K562 (cell line): ENCODE measurements around the gene SPOCD1. TPM values are rescaled to one million over a fixed set of nuclear protein-coding genes. Genes with fewer than 3 reads are reported as not detected.

Experiments
- BMI1 ChIP-seq: fragments of 150-350 bp; IDR thresholded peaks from 2 replicates; pipeline ENCODE4 v1.6.1; 2014; ENCODE audit warnings: low read length
- CBX2 ChIP-seq: fragments of 200-600 bp; sonication (generic); IDR thresholded peaks from one replicate; pipeline ENCODE4 v1.6.1; 2012; ENCODE audit warnings: mild to moderate bottlenecking, low read length, inconsistent platforms; ENCODE audit not compliant: insufficient read depth, poor library complexity, severe bottlenecking
- FOXK2 ChIP-seq, 2 experiments: fragments of 450-650 bp; IDR thresholded peaks in 1 of 2; conservative IDR thresholded peaks in 1 of 2; 2 replicates each; pipeline ENCODE4 v1.6.1; 2016; ENCODE audit warnings: low read depth in 2 of 2, mild to moderate bottlenecking in 1 of 2
- SIX5 ChIP-seq, 2 experiments: IDR thresholded peaks; 2 replicates each; pipeline ENCODE4 v1.6.1; 2011; ENCODE audit warnings: low read length in 2 of 2, borderline replicate concordance in 1 of 2, low read depth in 1 of 2, mild to moderate bottlenecking in 1 of 2, moderate library complexity in 1 of 2; ENCODE audit not compliant: insufficient read depth in 1 of 2
- ZKSCAN1 ChIP-seq: fragments of 150-350 bp; IDR thresholded peaks from 2 replicates; pipeline ENCODE4 v1.6.1; 2016; ENCODE audit warnings: low read depth, low read length
- ZNF311 ChIP-seq: fragments of 250-450 bp; sonication (Bioruptor Pico); IDR thresholded peaks from 2 replicates; pipeline ENCODE4 v1.4.0; 2020; ENCODE audit warnings: mild to moderate bottlenecking, moderate library complexity
- ZNF324 ChIP-seq: fragments of 250-450 bp; sonication (Bioruptor Pico); IDR thresholded peaks from 2 replicates; pipeline ENCODE4 v1.4.0; 2020; ENCODE audit warnings: mild to moderate bottlenecking
- ZNF444 ChIP-seq: fragments of 250-450 bp; sonication (Bioruptor Pico); IDR thresholded peaks from 2 replicates; pipeline ENCODE4 v1.4.0; 2020; ENCODE audit warnings: mild to moderate bottlenecking, moderate library complexity
- polyA plus RNA-seq, 8 experiments: library from polyadenylated mRNA; depleted of rRNA in 4 of 8; stranded (reverse) in 5 of 8; unstranded in 3 of 8; fragments of >200 nt; fragmentation: Nextera tagmentation in 2 of 8; fragmentation: Illumina TruSeq in 1 of 8; extraction: Ambion mirVana in 2 of 8; extraction: Trizol in 1 of 8; gene quantifications; 2 replicates each; pipeline versions ENCODE4 v1.2.1 to v1.2.3, GENCODE V29; 2011 to 2014; ENCODE audit warnings: inconsistent platforms in 1 of 8, missing spikeins in 1 of 8
- total RNA-seq, 7 experiments: library from RNA; depleted of rRNA in 6 of 7; stranded (reverse); fragments of >200 nt in 6 of 7; fragmentation: Illumina TruSeq in 2 of 7; extraction: Trizol in 2 of 7; gene quantifications; 2 replicates each; pipeline versions ENCODE4 v1.2.1 to v1.2.3, GENCODE V29; 2011 to 2021; ENCODE audit warnings: low replicate concordance in 1 of 7
- TF ChIP-seq, protein P1 (sequence below): fragments of 450-650 bp; conservative IDR thresholded peaks from 2 replicates; pipeline ENCODE4 v1.6.1; 2016; ENCODE audit warnings: missing genetic modification characterization, low read depth, mild to moderate bottlenecking, missing compliant biosample characterization, moderate library complexity
- TF ChIP-seq, protein P2 (sequence below): fragments of 450-650 bp; IDR thresholded peaks from 2 replicates; pipeline ENCODE4 v1.6.1; 2017; ENCODE audit warnings: antibody characterized with exemption, mild to moderate bottlenecking
- TF ChIP-seq, protein P3 (sequence below): sonication (generic); formaldehyde crosslinking; IDR thresholded peaks from 2 replicates; pipeline ENCODE4 v1.8.0; 2022; ENCODE audit warnings: missing genetic modification reagents, mild to moderate bottlenecking, borderline replicate concordance
- TF ChIP-seq, protein P4 (sequence below), 2 experiments: fragments of 200-800 bp in 1 of 2; sonication (Bioruptor generic) in 1 of 2; sonication (generic) in 1 of 2; formaldehyde crosslinking in 1 of 2; IDR thresholded peaks in 1 of 2; conservative IDR thresholded peaks in 1 of 2; 2 replicates each; pipeline versions ENCODE4 v1.5.0 to v1.6.1; 2016 to 2020; ENCODE audit warnings: missing compliant biosample characterization in 1 of 2, missing genetic modification characterization in 1 of 2, missing genetic modification reagents in 1 of 2

Gene SPOCD1
- total and polyA plus RNA-seq, 9 of the 15 experiments (the other 6 are each of a cell fraction or from before 2014, with no cell fraction given) = 0.03 to 0.71 (median 0.26) TPM; not detected in 1

DNA sequence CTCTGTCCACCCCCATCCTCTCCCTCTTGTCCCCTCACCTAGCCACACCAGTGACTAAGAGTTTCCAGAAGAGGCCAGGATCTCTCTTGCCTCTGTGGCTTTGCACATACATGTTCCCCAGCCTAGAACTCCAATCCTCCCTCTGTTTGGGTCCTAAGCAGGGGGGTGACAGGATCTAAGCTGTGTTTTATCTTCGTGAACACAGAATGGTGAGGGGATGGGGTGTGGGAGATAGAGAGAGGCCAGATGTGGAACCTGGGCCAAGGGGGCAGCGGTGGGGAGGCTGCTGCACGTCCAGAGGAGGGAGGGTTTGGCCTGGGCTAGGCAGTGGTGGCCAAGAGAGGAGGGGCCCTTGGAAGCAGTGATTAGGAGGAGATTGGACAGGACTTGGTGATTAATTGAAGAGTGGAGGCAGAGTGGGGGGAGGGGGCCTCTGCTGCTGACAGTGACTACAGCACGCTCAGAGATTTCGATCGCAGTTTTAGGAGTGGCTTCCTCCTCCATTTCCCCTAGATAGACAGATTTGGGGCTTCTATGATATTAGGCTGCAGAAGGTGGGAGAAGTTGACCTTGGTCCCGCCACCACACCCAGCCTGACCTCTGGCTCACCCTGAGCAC, 34.6 kb downstream of the SPOCD1 start (continued):
- no peak for TF ChIP-seq ZNF444 (CRISPR knock-in tag)
- no peak for TF ChIP-seq ZNF311 (CRISPR knock-in tag)
- peak in 1 of 2 experiments; percentile 40; a peak in 1 of 4 replicates for TF ChIP-seq FOXK2 (conservative IDR thresholded peaks at IDR 0.05 in 1 of 2, IDR thresholded peaks at IDR 0.05 in 1 of 2; ENCODE audit: low read depth in 2 of 2)
- no peak for TF ChIP-seq SIX5 (IDR thresholded peaks at IDR 0.05; ENCODE audit: borderline replicate concordance in 1 of 2, insufficient read depth in 1 of 2, low read depth in 1 of 2, low read length in 2 of 2)
- TF ChIP-seq, protein P1, sequence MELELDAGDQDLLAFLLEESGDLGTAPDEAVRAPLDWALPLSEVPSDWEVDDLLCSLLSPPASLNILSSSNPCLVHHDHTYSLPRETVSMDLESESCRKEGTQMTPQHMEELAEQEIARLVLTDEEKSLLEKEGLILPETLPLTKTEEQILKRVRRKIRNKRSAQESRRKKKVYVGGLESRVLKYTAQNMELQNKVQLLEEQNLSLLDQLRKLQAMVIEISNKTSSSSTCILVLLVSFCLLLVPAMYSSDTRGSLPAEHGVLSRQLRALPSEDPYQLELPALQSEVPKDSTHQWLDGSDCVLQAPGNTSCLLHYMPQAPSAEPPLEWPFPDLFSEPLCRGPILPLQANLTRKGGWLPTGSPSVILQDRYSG (tag) = no peak
- no peak for TF ChIP-seq ZKSCAN1
- TF ChIP-seq, protein P2, sequence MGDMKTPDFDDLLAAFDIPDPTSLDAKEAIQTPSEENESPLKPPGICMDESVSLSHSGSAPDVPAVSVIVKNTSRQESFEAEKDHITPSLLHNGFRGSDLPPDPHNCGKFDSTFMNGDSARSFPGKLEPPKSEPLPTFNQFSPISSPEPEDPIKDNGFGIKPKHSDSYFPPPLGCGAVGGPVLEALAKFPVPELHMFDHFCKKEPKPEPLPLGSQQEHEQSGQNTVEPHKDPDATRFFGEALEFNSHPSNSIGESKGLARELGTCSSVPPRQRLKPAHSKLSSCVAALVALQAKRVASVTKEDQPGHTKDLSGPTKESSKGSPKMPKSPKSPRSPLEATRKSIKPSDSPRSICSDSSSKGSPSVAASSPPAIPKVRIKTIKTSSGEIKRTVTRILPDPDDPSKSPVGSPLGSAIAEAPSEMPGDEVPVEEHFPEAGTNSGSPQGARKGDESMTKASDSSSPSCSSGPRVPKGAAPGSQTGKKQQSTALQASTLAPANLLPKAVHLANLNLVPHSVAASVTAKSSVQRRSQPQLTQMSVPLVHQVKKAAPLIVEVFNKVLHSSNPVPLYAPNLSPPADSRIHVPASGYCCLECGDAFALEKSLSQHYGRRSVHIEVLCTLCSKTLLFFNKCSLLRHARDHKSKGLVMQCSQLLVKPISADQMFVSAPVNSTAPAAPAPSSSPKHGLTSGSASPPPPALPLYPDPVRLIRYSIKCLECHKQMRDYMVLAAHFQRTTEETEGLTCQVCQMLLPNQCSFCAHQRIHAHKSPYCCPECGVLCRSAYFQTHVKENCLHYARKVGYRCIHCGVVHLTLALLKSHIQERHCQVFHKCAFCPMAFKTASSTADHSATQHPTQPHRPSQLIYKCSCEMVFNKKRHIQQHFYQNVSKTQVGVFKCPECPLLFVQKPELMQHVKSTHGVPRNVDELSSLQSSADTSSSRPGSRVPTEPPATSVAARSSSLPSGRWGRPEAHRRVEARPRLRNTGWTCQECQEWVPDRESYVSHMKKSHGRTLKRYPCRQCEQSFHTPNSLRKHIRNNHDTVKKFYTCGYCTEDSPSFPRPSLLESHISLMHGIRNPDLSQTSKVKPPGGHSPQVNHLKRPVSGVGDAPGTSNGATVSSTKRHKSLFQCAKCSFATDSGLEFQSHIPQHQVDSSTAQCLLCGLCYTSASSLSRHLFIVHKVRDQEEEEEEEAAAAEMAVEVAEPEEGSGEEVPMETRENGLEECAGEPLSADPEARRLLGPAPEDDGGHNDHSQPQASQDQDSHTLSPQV = no peak
- TF ChIP-seq BMI1 = no peak
- TF ChIP-seq, protein P3, sequence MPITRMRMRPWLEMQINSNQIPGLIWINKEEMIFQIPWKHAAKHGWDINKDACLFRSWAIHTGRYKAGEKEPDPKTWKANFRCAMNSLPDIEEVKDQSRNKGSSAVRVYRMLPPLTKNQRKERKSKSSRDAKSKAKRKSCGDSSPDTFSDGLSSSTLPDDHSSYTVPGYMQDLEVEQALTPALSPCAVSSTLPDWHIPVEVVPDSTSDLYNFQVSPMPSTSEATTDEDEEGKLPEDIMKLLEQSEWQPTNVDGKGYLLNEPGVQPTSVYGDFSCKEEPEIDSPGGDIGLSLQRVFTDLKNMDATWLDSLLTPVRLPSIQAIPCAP = no peak
- no peak for TF ChIP-seq ZNF324 (CRISPR knock-in tag)
- no peak for TF ChIP-seq CBX2
- TF ChIP-seq, protein P4, sequence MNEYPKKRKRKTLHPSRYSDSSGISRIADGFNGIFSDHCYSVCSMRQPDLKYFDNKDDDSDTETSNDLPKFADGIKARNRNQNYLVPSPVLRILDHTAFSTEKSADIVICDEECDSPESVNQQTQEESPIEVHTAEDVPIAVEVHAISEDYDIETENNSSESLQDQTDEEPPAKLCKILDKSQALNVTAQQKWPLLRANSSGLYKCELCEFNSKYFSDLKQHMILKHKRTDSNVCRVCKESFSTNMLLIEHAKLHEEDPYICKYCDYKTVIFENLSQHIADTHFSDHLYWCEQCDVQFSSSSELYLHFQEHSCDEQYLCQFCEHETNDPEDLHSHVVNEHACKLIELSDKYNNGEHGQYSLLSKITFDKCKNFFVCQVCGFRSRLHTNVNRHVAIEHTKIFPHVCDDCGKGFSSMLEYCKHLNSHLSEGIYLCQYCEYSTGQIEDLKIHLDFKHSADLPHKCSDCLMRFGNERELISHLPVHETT (CRISPR knock-in tag; conservative IDR thresholded peaks at IDR 0.05 in 1 of 2, IDR thresholded peaks at IDR 0.05 in 1 of 2) = peak in 1 of 2 experiments; percentile 58; a peak in 1 of 4 replicates
